CD4-positive, alpha-beta T cell treated with Interleukin-17A for 1 hour (primary cell): Measurements from ENCODE around the gene SPDYE4.

Experiments used
- DNase-seq: peaks from one replicate; pipeline ENCODE4 v3.0.0-alpha.2; 2020

The SPDYE4 gene

GRCh38 chr17:8736796-8737195, 21.6 kb downstream of the SPDYE4 start:
- no peak for DNase-seq

GRCh38 chr17:8736362-8736761, 22.0 kb downstream of the SPDYE4 start:
- no peak for DNase-seq

- no peak for DNase-seq
Observed at GRCh38 chr17:8735336-8735939, 22.9 kb downstream of the SPDYE4 start.

GRCh38 chr17:8734876-8735275, 23.5 kb downstream of the SPDYE4 start:
- DNase-seq, result no peak

- DNase-seq, result no peak
Observed at GRCh38 chr17:8732406-8733085, 25.8 kb downstream of the SPDYE4 start.

GRCh38 chr17:8729860-8730259, 28.5 kb downstream of the SPDYE4 start:
- DNase-seq, result no peak

GRCh38 chr17:8729421-8729820, 28.9 kb downstream of the SPDYE4 start:
- DNase-seq, result no peak

GRCh38 chr17:8728971-8729370, 29.4 kb downstream of the SPDYE4 start:
- DNase-seq, result no peak

- no peak for DNase-seq
Observed at GRCh38 chr17:8728251-8728938, 30.0 kb downstream of the SPDYE4 start.

- no peak for DNase-seq
Observed at GRCh38 chr17:8726941-8727555, 31.3 kb downstream of the SPDYE4 start.

- DNase-seq, result no peak
Observed at GRCh38 chr17:8725881-8726876, 32.2 kb downstream of the SPDYE4 start.

- no peak for DNase-seq
Observed at GRCh38 chr17:8724451-8724850, 33.9 kb downstream of the SPDYE4 start.

- DNase-seq, result no peak
Observed at GRCh38 chr17:8720596-8720995, 37.8 kb downstream of the SPDYE4 start.

- no peak for DNase-seq
Observed at GRCh38 chr17:8719291-8720246, 38.8 kb downstream of the SPDYE4 start.

- DNase-seq, result no peak
Observed at GRCh38 chr17:8718001-8718563, 40.3 kb downstream of the SPDYE4 start.

GRCh38 chr17:8713878-8714277, 44.5 kb downstream of the SPDYE4 start:
- no peak for DNase-seq

- no peak for DNase-seq
Observed at GRCh38 chr17:8713315-8713714, 45.0 kb downstream of the SPDYE4 start.

- DNase-seq, result no peak
Observed at GRCh38 chr17:8712698-8713097, 45.6 kb downstream of the SPDYE4 start.

- no peak for DNase-seq
Observed at GRCh38 chr17:8711291-8711690, 47.1 kb downstream of the SPDYE4 start.

GRCh38 chr17:8710813-8711212, 47.5 kb downstream of the SPDYE4 start:
- DNase-seq, result no peak

GRCh38 chr17:8709006-8709405, 49.3 kb downstream of the SPDYE4 start:
- DNase-seq, result no peak
